OCI-LY7 (cell line): ENCODE measurements around the gene ARL4A. TPM values are rescaled to one million over a fixed set of nuclear protein-coding genes. Genes with fewer than 3 reads are reported as not detected.

Experiments used
- BruUV-seq: library from RNA; stranded (reverse); fragments of 400-500 nt; replicated peaks from 2 replicates; lab custom pipeline; 2021; lab: Mats Ljungman, UMichigan
- CTCF ChIA-PET: fragments of 300-600 bp; sonication (Branson Sonifier 250); formaldehyde crosslinking; loops from one replicate; lab custom pipeline; 2022; ENCODE audit warnings: antibody characterized with exemption; ENCODE audit not compliant: unreplicated experiment; lab: Charles Lee
- POLR2A ChIA-PET: fragments of 300-600 bp; sonication (Branson Sonifier 250); formaldehyde crosslinking; loops from one replicate; lab custom pipeline; 2022; ENCODE audit warnings: antibody characterized with exemption; lab: Charles Lee
- DNase-seq: peaks from one replicate; pipeline ENCODE4 v3.0.0-alpha.2; 2015; ENCODE audit warnings: low spot score
- H2AFZ ChIP-seq: fragments of 200-600 bp; sonication (generic), shearing (Covaris generic); 2 replicates; pipeline ENCODE4 v1.6.1; 2014; ENCODE audit warnings: mild to moderate bottlenecking, antibody characterized with exemption, low read length, moderate library complexity
- H3K27ac ChIP-seq: fragments of 200-600 bp; sonication (generic); 2 replicates; pipeline ENCODE4 v1.5.1; 2014; ENCODE audit warnings: mixed run types, low read depth, mild to moderate bottlenecking, moderate library complexity, low read length, inconsistent platforms; ENCODE audit not compliant: poor library complexity, severe bottlenecking
- H3K36me3 ChIP-seq: fragments of 200-600 bp; sonication (generic); 2 replicates; pipeline ENCODE4 v1.6.1; 2014; ENCODE audit warnings: mild to moderate bottlenecking, antibody characterized with exemption, low read length, moderate library complexity, mixed read lengths; ENCODE audit not compliant: insufficient read depth
- H3K4me1 ChIP-seq: fragments of 200-600 bp; sonication (generic); 2 replicates; pipeline ENCODE4 v1.5.1; 2014; ENCODE audit warnings: mild to moderate bottlenecking, low read length; ENCODE audit not compliant: insufficient read depth, poor library complexity, severe bottlenecking
- H3K4me2 ChIP-seq: fragments of 200-600 bp; sonication (generic); 2 replicates; pipeline ENCODE4 v1.6.1; 2014; ENCODE audit warnings: mild to moderate bottlenecking, low read length
- H3K4me3 ChIP-seq: fragments of 200-600 bp; sonication (generic); 2 replicates; pipeline ENCODE4 v1.5.1; 2014; ENCODE audit warnings: mild to moderate bottlenecking, low read depth, low read length; ENCODE audit not compliant: poor library complexity, severe bottlenecking
- H3K79me2 ChIP-seq: fragments of 200-600 bp; sonication (generic); 2 replicates; pipeline ENCODE4 v1.6.1; 2016; ENCODE audit warnings: low read depth, mild to moderate bottlenecking, low read length, moderate library complexity, mixed read lengths; ENCODE audit not compliant: insufficient read depth
- H3K9me2 ChIP-seq: fragments of 200-600 bp; sonication (generic); 2 replicates; pipeline ENCODE4 v1.6.1; 2016; ENCODE audit warnings: mild to moderate bottlenecking, low read length, mixed read lengths; ENCODE audit not compliant: insufficient read depth
- H3K9me3 ChIP-seq: fragments of 200-600 bp; sonication (generic); 2 replicates; pipeline ENCODE4 v1.6.1; 2014; ENCODE audit warnings: mild to moderate bottlenecking, mixed run types, low read length, mixed read lengths
- H4K20me1 ChIP-seq: fragments of 200-600 bp; sonication (generic); 2 replicates; pipeline ENCODE4 v1.6.1; 2014; ENCODE audit warnings: mild to moderate bottlenecking, antibody characterized with exemption, low read length, moderate library complexity, mixed read lengths; ENCODE audit not compliant: insufficient read depth
- CTCF ChIP-seq: fragments of 200-600 bp; sonication (generic); conservative IDR thresholded peaks from 2 replicates; pipeline ENCODE4 v1.5.1; 2014; ENCODE audit warnings: mild to moderate bottlenecking, antibody characterized with exemption, low read length, moderate library complexity, mixed read lengths
- EZH2phosphoT487 ChIP-seq: fragments of 200-600 bp; sonication (generic); IDR thresholded peaks from 2 replicates; pipeline ENCODE4 v1.6.1; 2018; ENCODE audit warnings: low read depth, borderline replicate concordance, mild to moderate bottlenecking, mixed run types, antibody characterized with exemption, low read length, moderate library complexity, mixed read lengths
- intact Hi-C: fragments of 100-400 bp; cut with micrococcal nuclease; formaldehyde crosslinking; loops from one replicate; pipeline ENCODE4 v1.10.0; 2022; ENCODE audit not compliant: unreplicated experiment
- total RNA-seq, 2 experiments: library from RNA; depleted of rRNA in 1 of 2; stranded (reverse); fragments of >200 nt in 1 of 2; shearing (Covaris generic) in 1 of 2; gene quantifications; 2 replicates each; pipeline ENCODE4 v1.2.3, GENCODE V29; 2014 to 2022

Gene ARL4A
- total RNA-seq, 2 experiments from 2014 or later: 5.5 to 10.1 TPM

- POLR2A ChIA-PET: interaction anchor here (0.7 kb wide), 1 partner anchor 22 kb away, joined by 6 read pairs; no protein-coding TSS in a partner anchor
- no peaks in the 10 kb centered on the region for H3K36me3 ChIP-seq
- H2AFZ ChIP-seq: no peak overlapping the region
- no peaks in the 10 kb centered on the region for H4K20me1 ChIP-seq
- TF ChIP-seq EZH2phosphoT487: no peak
- no peak for TF ChIP-seq CTCF
- no peak for DNase-seq
- no TSS peak for BruUV-seq
- no peak overlapping the region for H3K27ac ChIP-seq
- no peaks in the 10 kb centered on the region for H3K9me2 ChIP-seq
- H3K4me2 ChIP-seq: no peak overlapping the region
- H3K79me2 ChIP-seq: no peaks in the 10 kb centered on the region
- intact Hi-C loops: no loop called here
- H3K4me1 ChIP-seq: no peaks in the 10 kb centered on the region
- no peaks in the 10 kb centered on the region for H3K9me3 ChIP-seq
- CTCF ChIA-PET: no interaction called here
- H3K4me3 ChIP-seq: no peak overlapping the region
Observed at GRCh38 chr7:12641196-12641595, 46.2 kb upstream of the ARL4A start.

DNA sequence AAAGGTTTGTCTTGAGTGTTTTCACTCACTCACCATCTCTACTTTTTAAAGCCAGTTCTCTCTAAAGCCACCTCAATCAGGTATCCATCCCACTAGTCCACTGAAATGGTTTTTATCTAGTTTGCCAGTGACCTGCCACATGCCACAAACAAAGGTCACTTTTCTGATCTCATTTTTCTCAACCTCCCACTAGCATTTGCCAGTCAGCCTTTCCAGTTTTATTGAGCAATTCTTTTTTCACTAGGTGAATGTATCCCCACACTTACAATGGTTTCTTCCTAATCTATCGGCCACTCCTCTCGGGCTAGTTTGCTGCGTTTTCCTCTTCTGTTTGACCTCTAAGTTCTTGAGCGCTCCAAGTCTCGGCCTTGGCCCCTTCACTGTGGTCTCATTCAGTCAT, 44.9 kb upstream of the ARL4A start:
- H2AFZ ChIP-seq: no peak overlapping the region
- CTCF ChIA-PET: no interaction called here
- H3K9me3 ChIP-seq: no peaks in the 10 kb centered on the region
- H3K4me3 ChIP-seq: no peak overlapping the region
- DNase-seq: no peak
- no peaks in the 10 kb centered on the region for H3K79me2 ChIP-seq
- H3K27ac ChIP-seq: no peak overlapping the region
- TF ChIP-seq CTCF: no peak
- TF ChIP-seq EZH2phosphoT487: no peak
- no peaks in the 10 kb centered on the region for H3K36me3 ChIP-seq
- intact Hi-C loops: no loop called here
- BruUV-seq: no TSS peak
- H3K4me1 ChIP-seq: no peaks in the 10 kb centered on the region
- H3K4me2 ChIP-seq: no peak overlapping the region
- no peaks in the 10 kb centered on the region for H3K9me2 ChIP-seq
- H4K20me1 ChIP-seq: no peaks in the 10 kb centered on the region
- POLR2A ChIA-PET: no interaction called here

- H2AFZ ChIP-seq: no peak overlapping the region
- H3K36me3 ChIP-seq: no peaks in the 10 kb centered on the region
- no peak for TF ChIP-seq CTCF
- no peak for TF ChIP-seq EZH2phosphoT487
- no peaks in the 10 kb centered on the region for H3K9me3 ChIP-seq
- no peak overlapping the region for H3K4me2 ChIP-seq
- intact Hi-C loops: no loop called here
- H3K79me2 ChIP-seq: no peaks in the 10 kb centered on the region
- ChIA-PET CTCF (no interaction called here), POLR2A (no interaction called here)
- no peaks in the 10 kb centered on the region for H4K20me1 ChIP-seq
- H3K4me3 ChIP-seq: no peak overlapping the region
- no peaks in the 10 kb centered on the region for H3K4me1 ChIP-seq
- no peak overlapping the region for H3K27ac ChIP-seq
- H3K9me2 ChIP-seq: no peaks in the 10 kb centered on the region
- no peak for DNase-seq
- BruUV-seq: no TSS peak
Observed at GRCh38 chr7:12643001-12643643, 44.3 kb upstream of the ARL4A start.
